ENCODE measurements around the gene PRRC2C. TPM values are rescaled to one million over a fixed set of nuclear protein-coding genes. Genes with fewer than 3 reads are reported as not detected.
"Not testable (repeated sequence)": the region's sequence is repeated elsewhere in the genome, so short reads cannot be mapped to it uniquely, and the experiment has no call there.

PRRC2C gene
- total and polyA plus RNA-seq, 2 donors (not counting 1 experiment from before 2014, with no cell fraction given) = 48.5 to 50.4 TPM

DNA sequence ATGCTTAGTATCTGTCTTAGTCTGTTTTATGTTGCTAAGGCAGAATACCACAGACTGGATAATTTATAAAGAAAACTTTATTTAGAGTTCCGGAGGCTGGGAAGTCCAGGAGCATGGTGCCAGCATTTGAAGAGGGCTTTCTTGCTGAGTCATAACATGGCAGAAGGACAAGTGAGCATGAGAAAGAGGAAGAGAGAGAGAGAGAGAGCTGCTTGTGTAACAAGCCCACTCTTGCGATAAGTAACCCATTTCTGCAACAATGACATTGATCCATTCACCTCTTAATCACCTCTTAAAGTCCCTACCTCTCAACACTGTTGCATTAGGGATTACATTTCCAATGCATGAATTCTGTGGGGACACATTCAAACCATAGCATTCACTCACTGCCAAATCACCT, 125.1 kb downstream of the PRRC2C start:
- peak; percentile 27 to 60 for DNase-seq (ENCODE audit: low read depth in 2 of 2)
- H3K4me2 ChIP-seq (ENCODE audit: extremely low read depth, insufficient read depth, low read length) = no peak overlapping the region
- no peaks in the 10 kb centered on the region for H3K79me2 ChIP-seq (ENCODE audit: control insufficient read depth, insufficient read depth, low read length)
- H3K4me3 ChIP-seq (replicated peaks in 1 of 4; ENCODE audit: control extremely low read depth in 1 of 4, insufficient read depth in 1 of 4, low read depth in 3 of 4, low read length in 4 of 4) = no peak overlapping the region
- no peaks in the 10 kb centered on the region for H3K36me3 ChIP-seq (ENCODE audit: control insufficient read depth, insufficient read depth, low read length)
- H3K4me1 ChIP-seq (ENCODE audit: control insufficient read depth, extremely low read depth, insufficient read depth, low read length) = no peaks in the 10 kb centered on the region
- H3K9me3 ChIP-seq (ENCODE audit: control insufficient read depth, insufficient read depth, low read depth, low read length) = no peaks in the 10 kb centered on the region
- no peak overlapping the region for H2AFZ ChIP-seq (ENCODE audit: low read length)
- H3K27me3 ChIP-seq (ENCODE audit: control insufficient read depth, insufficient read depth, low read length) = no peaks in the 10 kb centered on the region
- H3K27ac ChIP-seq (ENCODE audit: insufficient read depth, low read length) = no peak overlapping the region
- TF ChIP-seq, protein P1, sequence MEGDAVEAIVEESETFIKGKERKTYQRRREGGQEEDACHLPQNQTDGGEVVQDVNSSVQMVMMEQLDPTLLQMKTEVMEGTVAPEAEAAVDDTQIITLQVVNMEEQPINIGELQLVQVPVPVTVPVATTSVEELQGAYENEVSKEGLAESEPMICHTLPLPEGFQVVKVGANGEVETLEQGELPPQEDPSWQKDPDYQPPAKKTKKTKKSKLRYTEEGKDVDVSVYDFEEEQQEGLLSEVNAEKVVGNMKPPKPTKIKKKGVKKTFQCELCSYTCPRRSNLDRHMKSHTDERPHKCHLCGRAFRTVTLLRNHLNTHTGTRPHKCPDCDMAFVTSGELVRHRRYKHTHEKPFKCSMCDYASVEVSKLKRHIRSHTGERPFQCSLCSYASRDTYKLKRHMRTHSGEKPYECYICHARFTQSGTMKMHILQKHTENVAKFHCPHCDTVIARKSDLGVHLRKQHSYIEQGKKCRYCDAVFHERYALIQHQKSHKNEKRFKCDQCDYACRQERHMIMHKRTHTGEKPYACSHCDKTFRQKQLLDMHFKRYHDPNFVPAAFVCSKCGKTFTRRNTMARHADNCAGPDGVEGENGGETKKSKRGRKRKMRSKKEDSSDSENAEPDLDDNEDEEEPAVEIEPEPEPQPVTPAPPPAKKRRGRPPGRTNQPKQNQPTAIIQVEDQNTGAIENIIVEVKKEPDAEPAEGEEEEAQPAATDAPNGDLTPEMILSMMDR (conservative IDR thresholded peaks at IDR 0.05 in 1 of 2, IDR thresholded peaks at IDR 0.05 in 1 of 2; ENCODE audit: low read depth in 1 of 2, low read length in 2 of 2) = no peak
- TF ChIP-seq EZH2 (IDR thresholded peaks at IDR 0.05; ENCODE audit: low read length, missing control alignments) = no peak
- H3K9ac ChIP-seq (ENCODE audit: insufficient read depth, low read length) = no peak overlapping the region
- H4K20me1 ChIP-seq (ENCODE audit: control insufficient read depth, extremely low read depth, insufficient read depth, low read length) = no peaks in the 10 kb centered on the region

- no peaks in the 10 kb centered on the region for H3K9me3 ChIP-seq (ENCODE audit: control insufficient read depth, insufficient read depth, low read depth, low read length)
These were observed 126.0 kb downstream of the PRRC2C start for GRCh38 chr1:171611306-171611705.

GRCh38 chr1:171613282-171613681, 128.0 kb downstream of the PRRC2C start:
- no peak for DNase-seq (ENCODE audit: low read depth in 2 of 2)
- Histone ChIP-seq H3K4me3 (replicated peaks in 1 of 4; ENCODE audit: control extremely low read depth in 1 of 4, insufficient read depth in 1 of 4, low read depth in 3 of 4, low read length in 4 of 4) (no peak overlapping the region), H3K9ac (ENCODE audit: insufficient read depth, low read length) (no peak overlapping the region), H4K20me1 (ENCODE audit: control insufficient read depth, extremely low read depth, insufficient read depth, low read length) (no peaks in the 10 kb centered on the region), H3K4me2 (ENCODE audit: extremely low read depth, insufficient read depth, low read length) (no peak overlapping the region), H3K36me3 (ENCODE audit: control insufficient read depth, insufficient read depth, low read length) (no peaks in the 10 kb centered on the region), H3K27ac (ENCODE audit: insufficient read depth, low read length) (no peak overlapping the region), H3K27me3 (ENCODE audit: control insufficient read depth, insufficient read depth, low read length) (no peaks in the 10 kb centered on the region), H3K79me2 (ENCODE audit: control insufficient read depth, insufficient read depth, low read length) (no peaks in the 10 kb centered on the region), H3K4me1 (ENCODE audit: control insufficient read depth, extremely low read depth, insufficient read depth, low read length) (no peaks in the 10 kb centered on the region), H2AFZ (ENCODE audit: low read length) (no peak overlapping the region), H3K9me3 (ENCODE audit: control insufficient read depth, insufficient read depth, low read depth, low read length) (no peaks in the 10 kb centered on the region)
- TF ChIP-seq, protein P1 (conservative IDR thresholded peaks at IDR 0.05 in 1 of 2, IDR thresholded peaks at IDR 0.05 in 1 of 2; ENCODE audit: low read depth in 1 of 2, low read length in 2 of 2) = no peak
- TF ChIP-seq EZH2 (IDR thresholded peaks at IDR 0.05; ENCODE audit: low read length, missing control alignments) = no peak

More at GRCh38 chr1:171611306-171611705, 126.0 kb downstream of the PRRC2C start:
- H3K79me2 ChIP-seq (ENCODE audit: control insufficient read depth, insufficient read depth, low read length) = no peaks in the 10 kb centered on the region
- no peaks in the 10 kb centered on the region for H3K36me3 ChIP-seq (ENCODE audit: control insufficient read depth, insufficient read depth, low read length)
- no peak overlapping the region for H3K4me3 ChIP-seq (replicated peaks in 1 of 4; ENCODE audit: control extremely low read depth in 1 of 4, insufficient read depth in 1 of 4, low read depth in 3 of 4, low read length in 4 of 4)
- DNase-seq (ENCODE audit: low read depth in 2 of 2) = peak in 1 of 2 donors; percentile 61
- H3K27ac ChIP-seq (ENCODE audit: insufficient read depth, low read length) = no peak overlapping the region
- no peaks in the 10 kb centered on the region for H4K20me1 ChIP-seq (ENCODE audit: control insufficient read depth, extremely low read depth, insufficient read depth, low read length)
- TF ChIP-seq, protein P1 (conservative IDR thresholded peaks at IDR 0.05 in 1 of 2, IDR thresholded peaks at IDR 0.05 in 1 of 2; ENCODE audit: low read depth in 1 of 2, low read length in 2 of 2) = no peak
- TF ChIP-seq EZH2 (IDR thresholded peaks at IDR 0.05; ENCODE audit: low read length, missing control alignments) = no peak
- no peaks in the 10 kb centered on the region for H3K27me3 ChIP-seq (ENCODE audit: control insufficient read depth, insufficient read depth, low read length)
- H3K4me1 ChIP-seq (ENCODE audit: control insufficient read depth, extremely low read depth, insufficient read depth, low read length) = no peaks in the 10 kb centered on the region
- H3K9ac ChIP-seq (ENCODE audit: insufficient read depth, low read length) = no peak overlapping the region
- no peak overlapping the region for H2AFZ ChIP-seq (ENCODE audit: low read length)
- H3K4me2 ChIP-seq (ENCODE audit: extremely low read depth, insufficient read depth, low read length) = no peak overlapping the region

GRCh38 chr1:171615122-171615906, 130.0 kb downstream of the PRRC2C start:
- H3K4me1 ChIP-seq (ENCODE audit: control insufficient read depth, extremely low read depth, insufficient read depth, low read length); H3K9me3 ChIP-seq (ENCODE audit: control insufficient read depth, insufficient read depth, low read depth, low read length); H3K27ac ChIP-seq (ENCODE audit: insufficient read depth, low read length); H3K4me2 ChIP-seq (ENCODE audit: extremely low read depth, insufficient read depth, low read length); H3K79me2 ChIP-seq (ENCODE audit: control insufficient read depth, insufficient read depth, low read length); H3K9ac ChIP-seq (ENCODE audit: insufficient read depth, low read length); H2AFZ ChIP-seq (ENCODE audit: low read length); H3K36me3 ChIP-seq (ENCODE audit: control insufficient read depth, insufficient read depth, low read length); DNase-seq (ENCODE audit: low read depth in 2 of 2); H3K4me3 ChIP-seq (replicated peaks in 1 of 4; ENCODE audit: control extremely low read depth in 1 of 4, insufficient read depth in 1 of 4, low read depth in 3 of 4, low read length in 4 of 4); H4K20me1 ChIP-seq (ENCODE audit: control insufficient read depth, extremely low read depth, insufficient read depth, low read length); H3K27me3 ChIP-seq (ENCODE audit: control insufficient read depth, insufficient read depth, low read length): not testable (repeated sequence)

Measured in fibroblast of lung (primary cell).